GM18867 (cell line): ENCODE measurements around the gene MAST1.

Experiments
- ATAC-seq: cut with Tn5 transposase; IDR thresholded peaks from one replicate; pipeline ENCODE4 v1.9.1; 2021; ENCODE audit warnings: mild to moderate bottlenecking, moderate library complexity; ENCODE audit not compliant: unreplicated experiment

The MAST1 gene

DNA sequence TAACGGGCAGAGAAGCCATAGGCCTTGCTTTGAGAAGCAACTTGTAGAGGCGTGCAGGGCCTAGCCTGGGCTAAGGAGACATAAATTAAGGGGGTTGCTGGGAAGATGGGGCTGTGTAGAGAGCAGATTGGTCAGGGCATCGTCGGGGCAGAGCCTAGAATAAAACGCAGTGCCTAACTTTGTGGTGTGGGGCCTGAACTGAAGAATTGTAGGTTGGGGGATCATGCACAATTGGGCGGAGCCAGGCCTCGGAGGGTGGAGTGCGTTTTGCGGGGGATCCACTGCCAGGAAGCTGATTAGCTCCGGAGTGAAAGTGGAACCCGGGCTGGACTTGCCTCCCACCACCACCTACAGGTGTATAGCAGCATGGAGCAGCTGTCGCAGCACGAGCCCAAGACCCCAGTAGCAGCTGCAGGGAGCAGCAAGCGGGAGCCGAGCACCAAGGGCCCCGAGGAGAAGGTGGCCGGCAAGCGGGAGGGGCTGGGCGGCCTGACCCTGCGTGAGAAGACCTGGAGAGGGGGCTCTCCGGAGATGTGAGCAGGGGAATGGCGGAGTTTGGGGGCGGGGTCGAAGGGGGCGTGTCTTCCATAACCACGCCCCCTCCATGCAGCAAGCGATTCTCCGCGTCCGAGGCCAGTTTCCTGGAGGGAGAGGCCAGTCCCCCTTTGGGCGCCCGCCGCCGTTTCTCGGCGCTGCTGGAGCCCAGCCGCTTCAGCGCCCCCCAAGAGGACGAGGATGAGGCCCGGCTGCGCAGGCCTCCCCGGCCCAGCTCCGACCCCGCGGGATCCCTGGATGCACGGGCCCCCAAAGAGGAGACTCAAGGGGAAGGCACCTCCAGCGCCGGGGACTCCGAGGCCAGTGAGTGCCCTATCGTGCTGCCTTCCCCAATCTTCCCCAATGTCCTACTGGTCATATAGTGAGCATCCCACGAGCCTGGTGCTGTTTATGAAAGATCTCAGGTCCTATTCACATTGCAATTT lies 29.1 kb downstream of the MAST1 start:
- no peak for ATAC-seq

DNA sequence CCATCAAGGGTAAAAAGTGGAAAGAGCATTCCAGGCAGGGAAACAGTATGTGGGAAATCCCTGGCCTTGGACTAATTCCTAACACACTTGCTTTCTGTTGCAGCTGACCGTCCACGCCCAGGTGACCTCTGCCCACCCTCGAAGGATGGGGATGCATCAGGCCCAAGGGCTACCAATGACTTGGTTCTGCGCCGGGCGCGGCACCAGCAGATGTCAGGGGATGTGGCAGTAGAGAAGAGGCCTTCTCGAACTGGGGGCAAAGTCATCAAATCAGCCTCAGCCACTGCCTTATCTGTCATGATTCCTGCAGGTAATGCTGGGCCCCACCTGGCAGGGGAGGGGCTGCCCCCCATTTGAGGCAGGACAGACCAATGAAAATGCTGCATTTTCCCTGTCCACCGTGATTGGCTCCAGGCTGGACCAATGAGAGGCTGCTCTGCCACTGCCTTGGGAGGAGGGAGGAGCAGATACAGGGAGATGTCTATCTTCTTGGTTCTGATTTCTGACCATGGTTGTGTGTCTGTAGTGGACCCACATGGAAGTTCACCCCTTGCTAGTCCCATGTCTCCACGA lies 30.3 kb downstream of the MAST1 start:
- ATAC-seq: no peak

DNA sequence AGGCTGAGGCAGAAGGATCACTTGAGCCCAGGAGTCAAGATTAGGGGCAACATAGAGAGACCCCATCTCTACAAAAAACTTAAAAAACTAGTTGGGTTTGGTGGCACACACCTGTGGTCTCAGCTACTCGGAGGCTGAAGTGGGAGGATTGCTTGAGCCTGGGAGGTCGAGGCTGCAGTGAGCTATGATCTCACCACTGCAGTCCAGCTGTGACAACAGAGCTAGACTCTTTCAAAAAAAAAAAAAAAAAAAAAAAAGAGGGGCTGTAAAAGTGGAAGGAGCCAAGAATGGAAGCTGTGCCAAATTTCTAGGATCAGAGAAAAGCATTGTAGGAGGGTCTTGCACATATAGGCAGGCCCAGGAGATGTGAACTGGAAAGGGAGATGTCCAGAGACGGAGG lies 33.4 kb downstream of the MAST1 start:
- no peak for ATAC-seq

DNA sequence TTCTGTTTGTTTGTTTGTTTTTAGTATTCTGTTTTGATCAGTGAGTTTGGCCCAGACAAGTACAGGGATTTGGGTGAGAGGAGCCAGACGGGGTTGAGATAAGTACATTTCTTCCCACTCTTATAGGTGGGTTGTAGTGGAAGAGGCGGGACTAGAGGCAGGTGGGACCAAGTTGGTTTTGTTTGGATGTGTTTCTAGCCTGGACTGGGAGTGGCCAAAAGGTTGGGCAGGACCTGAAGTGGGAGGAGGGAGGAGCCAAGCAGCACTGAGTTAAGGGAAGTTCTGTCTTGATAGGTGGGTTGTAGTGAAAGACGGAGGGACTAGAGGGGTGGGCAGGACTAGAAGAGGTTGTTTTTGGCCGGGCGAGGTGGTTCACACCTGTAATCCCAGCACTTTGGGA lies 33.9 kb downstream of the MAST1 start:
- ATAC-seq: no peak

DNA sequence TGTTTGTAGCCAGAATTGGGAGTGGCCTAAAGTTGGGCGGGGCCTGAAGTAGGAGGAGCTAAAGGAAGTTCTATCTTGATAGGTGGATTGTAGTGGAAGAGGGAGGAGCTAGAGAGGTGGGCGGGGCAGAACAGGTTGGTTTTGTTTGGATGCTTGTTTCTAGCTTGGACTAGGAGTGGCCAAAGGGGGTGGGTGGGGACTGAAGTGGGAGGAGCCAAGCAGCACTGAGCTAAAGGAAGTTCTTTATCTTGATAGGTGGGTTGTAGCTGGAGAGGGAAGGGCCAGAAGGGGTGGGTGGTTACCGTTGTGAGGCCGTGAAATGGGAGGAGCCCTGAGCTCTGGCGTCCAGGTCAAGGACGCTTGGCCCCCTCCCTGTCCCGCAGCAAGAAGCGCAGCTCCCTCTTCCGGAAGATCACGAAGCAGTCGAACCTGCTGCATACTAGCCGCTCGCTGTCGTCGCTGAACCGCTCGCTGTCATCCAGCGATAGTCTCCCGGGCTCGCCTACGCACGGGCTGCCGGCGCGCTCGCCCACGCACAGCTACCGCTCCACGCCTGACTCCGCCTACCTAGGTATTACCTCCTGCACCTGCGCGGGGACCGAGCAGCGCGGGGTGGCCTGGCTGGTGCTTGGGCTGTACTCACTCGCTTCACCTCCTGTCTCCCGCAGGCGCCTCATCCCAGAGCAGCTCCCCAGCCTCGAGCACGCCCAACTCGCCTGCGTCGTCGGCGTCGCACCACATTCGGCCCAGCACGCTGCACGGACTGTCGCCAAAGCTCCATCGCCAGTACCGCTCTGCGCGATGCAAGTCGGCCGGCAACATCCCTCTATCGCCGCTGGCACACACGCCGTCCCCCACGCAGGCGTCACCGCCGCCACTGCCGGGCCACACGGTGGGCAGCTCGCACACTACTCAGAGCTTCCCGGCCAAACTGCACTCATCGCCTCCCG lies 34.9 kb downstream of the MAST1 start:
- peak; percentile 43 for ATAC-seq

DNA sequence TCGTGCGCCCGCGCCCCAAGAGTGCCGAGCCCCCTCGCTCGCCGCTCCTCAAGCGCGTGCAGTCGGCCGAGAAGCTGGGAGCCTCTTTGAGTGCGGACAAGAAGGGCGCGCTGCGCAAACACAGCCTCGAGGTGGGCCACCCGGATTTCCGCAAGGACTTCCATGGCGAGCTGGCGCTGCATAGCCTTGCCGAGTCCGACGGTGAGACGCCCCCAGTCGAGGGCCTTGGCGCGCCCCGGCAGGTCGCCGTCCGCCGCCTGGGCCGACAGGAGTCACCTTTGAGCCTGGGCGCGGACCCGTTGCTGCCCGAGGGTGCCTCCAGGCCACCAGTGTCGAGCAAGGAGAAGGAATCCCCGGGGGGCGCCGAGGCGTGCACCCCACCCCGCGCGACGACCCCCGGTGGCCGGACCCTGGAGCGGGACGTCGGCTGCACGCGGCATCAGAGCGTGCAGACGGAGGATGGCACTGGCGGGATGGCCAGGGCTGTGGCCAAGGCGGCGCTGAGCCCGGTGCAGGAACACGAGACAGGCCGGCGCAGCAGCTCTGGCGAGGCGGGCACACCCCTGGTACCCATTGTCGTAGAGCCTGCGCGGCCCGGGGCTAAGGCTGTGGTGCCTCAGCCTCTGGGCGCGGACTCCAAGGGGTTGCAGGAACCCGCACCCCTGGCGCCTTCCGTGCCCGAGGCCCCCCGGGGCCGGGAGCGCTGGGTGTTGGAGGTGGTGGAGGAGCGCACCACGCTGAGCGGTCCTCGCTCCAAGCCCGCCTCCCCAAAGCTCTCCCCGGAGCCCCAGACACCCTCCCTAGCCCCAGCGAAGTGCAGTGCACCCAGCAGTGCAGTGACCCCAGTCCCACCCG lies 35.8 kb downstream of the MAST1 start:
- ATAC-seq: no peak

DNA sequence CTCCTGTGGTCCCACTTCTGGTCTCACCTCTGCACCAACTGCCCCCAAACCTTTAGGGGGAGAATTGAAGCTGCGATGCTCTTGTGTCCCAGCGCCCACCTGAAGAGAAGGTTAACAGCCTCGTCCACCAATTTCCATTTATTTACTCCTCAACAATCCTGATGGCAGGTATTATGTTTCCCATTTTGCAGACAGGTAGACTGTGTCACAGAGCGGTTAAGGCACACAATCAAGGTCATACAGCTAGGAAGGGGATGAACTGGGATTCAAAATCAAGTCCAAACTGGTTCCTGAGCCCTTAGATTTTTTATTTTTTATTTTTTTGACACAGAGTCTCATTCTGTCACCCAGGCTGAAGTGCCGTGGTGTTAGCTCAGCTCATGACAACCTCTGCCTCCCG lies 36.8 kb downstream of the MAST1 start:
- no peak for ATAC-seq

DNA sequence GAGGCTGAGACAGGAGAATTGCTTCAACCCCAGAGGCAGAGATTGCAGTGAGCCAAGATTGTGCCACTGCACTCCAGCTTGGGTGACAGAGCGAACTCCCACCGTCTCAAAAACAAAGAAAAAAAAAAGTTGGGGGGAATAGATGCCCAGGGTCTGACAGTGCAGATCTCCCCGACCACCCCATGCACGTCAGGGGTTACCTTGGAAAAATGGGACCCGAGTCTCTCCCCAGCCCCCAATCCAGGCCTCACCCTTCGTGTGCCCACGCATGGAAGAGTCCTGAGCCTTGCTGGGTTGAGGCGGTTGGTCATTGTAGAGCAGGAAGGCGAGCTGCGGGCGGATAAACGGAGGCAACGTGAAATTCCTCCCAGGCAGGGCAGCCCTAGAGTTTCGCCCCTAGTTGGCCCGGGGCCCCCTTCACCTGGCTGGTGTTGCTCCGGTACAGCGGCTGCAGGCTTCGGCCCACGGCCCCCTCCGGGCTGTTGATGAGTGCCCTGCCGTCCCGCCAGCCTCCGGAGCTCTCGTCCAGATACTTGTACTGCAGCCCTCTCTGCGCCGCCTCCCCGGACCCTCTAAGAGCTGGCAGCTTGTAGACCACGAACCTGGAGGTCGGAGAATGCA lies 42.3 kb downstream of the MAST1 start:
- ATAC-seq: peak; percentile 8

DNA sequence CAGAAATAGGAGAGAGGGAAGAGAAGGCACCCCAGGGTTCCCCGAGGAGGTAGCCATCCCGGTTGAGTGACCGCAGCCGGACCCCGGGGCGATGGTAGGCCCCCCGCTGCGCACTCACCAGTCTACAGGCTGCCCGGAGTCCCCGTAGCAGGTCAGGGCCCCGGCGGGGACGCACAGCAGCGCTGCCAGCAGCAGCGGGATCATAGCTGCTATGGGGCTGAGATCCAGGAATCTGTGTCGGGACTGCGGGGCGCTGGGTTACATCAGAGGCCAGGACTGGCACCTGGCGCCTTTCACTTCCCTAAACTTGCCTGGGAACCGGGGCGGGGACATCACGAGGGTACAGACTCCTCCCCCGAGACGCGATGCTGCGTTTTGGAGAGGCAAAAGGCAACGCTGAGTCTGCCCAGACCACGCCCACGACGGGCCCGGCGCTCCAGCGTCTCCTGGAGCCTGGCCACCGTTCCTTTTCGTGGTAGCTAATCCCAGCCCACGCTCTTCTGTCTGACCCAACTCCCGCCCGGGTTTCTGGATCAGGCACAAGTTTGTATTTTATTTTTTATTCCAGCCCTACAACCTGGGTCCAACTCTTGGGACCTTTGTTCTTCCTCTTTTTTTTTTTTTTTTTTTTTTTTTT lies 43.0 kb downstream of the MAST1 start, which contains the start of gene DNASE2:
Gene DNASE2, minus strand, starts transcription at position 278 of the 637 bp plus-strand sequence. Its CDS starts 74 bp downstream, at position 204.
- peak; percentile 85 for ATAC-seq

DNA sequence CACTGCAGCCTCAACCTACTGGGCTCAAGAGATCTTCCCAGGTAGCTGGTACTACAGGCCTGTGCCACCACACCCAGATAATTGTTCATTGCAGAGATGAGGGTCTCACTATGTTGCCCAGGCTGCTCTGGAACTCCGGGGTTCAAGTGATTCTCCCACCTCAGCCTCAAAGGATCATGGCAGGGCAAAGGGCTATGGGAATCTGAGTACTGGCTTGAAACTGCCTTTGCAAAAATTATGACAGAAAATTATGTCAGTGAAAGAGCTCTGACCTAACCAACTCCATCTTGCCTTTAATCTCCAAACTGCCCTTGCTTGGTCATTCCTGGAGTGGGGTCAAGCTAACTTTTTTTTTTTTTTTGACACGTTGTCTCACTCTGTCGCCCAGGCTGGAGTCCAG lies 44.3 kb downstream of the MAST1 start:
- no peak for ATAC-seq

DNA sequence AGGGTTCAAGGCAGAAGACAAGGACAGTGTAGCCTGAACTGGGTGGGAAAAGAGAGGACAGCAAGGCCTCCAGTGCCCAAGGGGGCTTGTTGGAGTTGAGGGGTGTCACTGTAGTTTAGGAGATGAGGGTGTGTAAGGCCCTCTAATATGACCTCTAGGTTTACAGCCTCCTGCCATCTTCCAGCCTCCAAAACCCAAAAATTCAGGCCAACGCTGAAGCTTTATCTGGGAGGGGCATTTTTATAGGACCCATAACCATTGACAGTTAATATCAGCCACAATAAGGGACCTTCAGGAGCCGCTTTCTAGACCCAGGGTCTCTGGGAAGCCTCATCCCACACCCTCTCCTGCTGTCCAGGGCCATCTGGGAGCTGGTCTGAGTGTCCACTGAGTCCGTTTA lies 45.9 kb downstream of the MAST1 start:
- ATAC-seq: no peak

DNA sequence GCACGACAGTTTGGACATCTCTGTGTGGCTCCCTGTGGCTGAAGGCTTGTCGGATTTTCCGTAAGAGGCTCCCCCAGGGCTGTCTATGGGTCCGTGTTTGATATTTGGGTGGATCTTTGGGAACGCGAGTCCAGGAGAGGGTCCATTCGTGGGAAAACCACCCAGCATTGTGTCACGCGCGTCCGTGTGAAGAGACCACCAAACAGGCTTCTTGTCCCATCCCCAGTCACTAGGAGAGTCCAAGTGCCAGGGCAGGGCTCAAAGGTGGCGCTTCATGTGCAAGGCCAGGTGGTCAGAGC lies 46.3 kb downstream of the MAST1 start:
- ATAC-seq: no peak

DNA sequence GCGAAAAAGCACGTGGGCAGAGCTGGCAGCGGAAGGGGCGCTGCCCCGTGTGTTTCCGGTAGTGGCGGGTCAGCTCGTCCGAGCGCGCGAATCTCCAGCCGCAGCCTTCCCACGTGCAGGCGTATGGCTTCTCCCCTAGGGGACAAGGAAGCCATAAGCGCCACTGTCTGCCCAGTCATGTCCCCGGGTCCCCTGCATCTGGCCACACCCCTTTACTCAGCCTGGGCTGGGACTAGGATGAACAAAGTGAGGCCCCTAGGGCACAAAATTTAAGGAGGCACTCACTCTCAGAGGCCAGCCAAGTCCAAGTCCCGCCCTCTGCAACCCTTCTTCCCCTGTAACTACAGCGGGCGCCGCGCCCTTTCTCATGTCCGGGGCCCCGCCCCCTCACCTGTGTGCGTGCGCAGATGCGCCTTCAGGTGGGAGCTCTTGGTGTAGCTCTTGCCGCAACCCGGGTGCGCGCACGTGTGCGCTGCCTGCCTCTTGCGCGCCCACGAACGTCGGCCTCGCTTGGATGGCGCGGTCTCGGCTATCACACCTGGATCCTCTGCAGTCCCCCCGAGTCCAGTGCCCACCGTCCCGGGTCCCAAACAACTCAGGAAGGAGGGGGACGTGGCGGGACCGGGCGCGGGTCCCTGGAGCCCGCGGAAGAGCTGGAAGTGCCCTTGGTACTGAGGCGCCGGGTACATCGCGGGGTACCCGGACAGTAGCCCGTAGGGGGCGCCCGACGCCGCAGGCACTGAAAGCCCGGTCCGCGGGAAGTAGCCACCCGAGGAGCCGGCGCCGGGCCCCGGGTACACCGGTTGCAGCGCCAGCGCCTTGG lies 46.8 kb downstream of the MAST1 start:
- ATAC-seq: peak; percentile 36

DNA sequence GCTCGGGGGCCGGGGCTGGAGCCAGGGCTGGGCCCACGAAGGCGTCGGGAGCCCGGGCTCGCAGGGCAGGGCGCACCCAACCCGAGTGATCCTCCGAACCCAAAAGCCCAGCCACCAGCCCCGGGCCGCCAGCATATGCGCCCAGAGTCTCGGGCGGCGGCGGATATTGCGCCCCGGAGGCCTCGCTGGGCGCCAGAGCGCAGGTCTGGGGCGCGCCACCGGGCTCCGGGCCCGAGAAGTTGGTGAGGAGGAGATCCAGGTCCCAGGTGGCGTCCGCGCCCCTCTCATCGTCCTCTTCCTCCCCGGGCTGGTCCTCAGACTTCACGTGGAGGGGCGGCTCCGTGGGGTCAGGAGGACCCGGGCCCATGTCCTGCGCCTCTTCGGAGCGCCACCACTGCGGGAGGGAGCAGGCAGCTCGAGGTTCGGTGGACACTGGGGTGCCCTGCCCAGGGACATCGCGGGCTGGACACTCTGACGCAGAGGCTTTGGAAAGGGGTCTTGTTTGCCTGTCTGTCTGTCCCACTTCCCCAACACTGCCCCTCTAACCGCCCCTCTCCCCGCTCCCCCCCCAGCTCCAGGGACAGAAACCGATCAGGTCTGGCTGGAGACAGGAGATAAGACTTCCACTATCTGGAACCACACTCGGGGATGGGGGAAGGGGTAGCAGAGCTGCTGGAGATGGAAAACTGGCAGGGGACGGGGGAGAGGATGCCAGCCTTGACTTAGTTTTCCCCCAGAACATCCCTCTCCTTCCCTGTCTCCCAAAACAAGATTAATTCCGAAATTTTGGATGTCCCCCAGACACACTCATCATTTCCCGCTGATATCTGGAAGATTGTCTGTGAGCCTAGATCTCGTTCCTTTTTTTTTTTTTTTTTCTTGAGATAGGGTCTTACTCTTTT lies 47.7 kb downstream of the MAST1 start:
- no peak for ATAC-seq

DNA sequence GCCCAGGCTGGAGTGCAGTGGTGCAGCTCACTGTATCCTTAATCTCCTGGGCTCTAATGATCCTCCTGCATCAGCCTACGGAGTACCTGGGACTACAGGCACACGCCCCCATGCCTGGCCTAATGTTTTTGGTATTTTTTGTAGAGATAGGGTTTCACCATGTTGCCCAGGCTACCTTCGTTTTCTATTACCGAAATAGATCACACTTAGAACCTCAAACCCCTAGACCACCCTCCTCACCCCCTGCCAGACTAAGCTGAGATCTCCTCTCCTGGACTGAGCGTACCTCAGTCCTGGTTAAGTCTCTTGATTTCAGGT lies 48.3 kb downstream of the MAST1 start:
- no peak for ATAC-seq

DNA sequence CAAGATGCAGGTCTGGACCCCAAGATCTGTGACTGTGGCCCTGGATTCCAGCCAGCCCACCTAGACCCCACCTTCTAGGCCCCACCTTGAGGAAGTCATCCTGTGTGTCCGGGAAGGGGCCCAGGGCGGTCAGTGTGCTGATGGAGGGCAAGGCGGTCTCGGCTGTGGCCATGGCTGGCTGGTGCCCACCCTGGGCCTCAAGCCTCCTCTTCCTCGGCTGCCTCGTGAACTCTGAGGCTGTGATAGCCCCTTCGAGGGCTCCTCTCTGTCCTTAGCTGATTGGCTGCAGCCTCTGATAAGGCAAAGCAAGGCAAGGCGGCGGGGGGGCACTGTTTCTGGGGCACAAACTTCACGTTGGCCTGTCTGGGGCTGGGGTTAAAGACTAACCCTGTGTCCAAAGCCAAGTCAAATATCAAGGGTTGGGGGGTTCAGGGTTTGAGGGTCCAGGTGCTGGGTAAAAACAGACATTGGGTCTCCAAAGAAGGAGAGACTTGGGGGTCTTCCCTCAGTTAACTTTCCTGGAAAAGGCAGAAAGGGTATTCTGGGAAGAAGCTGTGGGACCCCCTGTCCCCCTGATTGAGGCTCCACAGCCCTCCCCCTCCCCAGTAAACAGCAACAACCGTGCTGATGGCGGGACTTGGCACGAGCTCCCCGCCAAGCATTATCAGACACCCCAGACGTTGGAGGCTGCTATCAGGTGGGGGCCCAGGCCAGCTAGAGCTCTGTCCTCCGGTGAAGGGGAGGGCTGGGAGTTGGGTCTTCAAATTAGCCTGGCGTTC lies 48.8 kb downstream of the MAST1 start, which contains the start of gene KLF1:
Gene KLF1, minus strand, starts transcription at position 233 of the 779 bp plus-strand sequence. Its CDS starts 61 bp downstream, at position 172.
- no peak for ATAC-seq
